K562 (cell line): ENCODE data around the gene GFOD2. TPM values are rescaled to one million over a fixed set of nuclear protein-coding genes. Genes with fewer than 3 reads are reported as not detected.
A peak's percentile ranks its signal among the peaks of the same experiment; 100 is the strongest.

Experiments
- ATAC-seq: fragments of 200-7000 bp; cut with Tn5 transposase; 3 replicates; pipeline ENCODE4 v1.9.1; 2020; ENCODE audit warnings: moderate library complexity
- BruUV-seq: library from RNA; stranded (reverse); fragments of 400-500 nt; replicated peaks from 2 replicates; lab custom pipeline; 2021; lab: Mats Ljungman, UMichigan
- CTCF ChIA-PET: fragments of 300-600 bp; formaldehyde crosslinking; extraction: SDS; loops from one replicate; lab custom pipeline; 2021; ENCODE audit warnings: low intra/inter-chr PET ratio; lab: Yijun Ruan, JAX
- POLR2A ChIA-PET: fragments of 300-600, 350-650 bp; sonication (Branson Sonifier 250); formaldehyde crosslinking; extraction: SDS; loops from one replicate; lab custom pipeline; 2021; ENCODE audit warnings: antibody characterized with exemption, inconsistent platforms; lab: Yijun Ruan, JAX
- DNase-seq, 4 experiments: peaks; one replicate each; pipeline versions ENCODE4 v3.0.0 to v3.0.0-alpha.2; 2011 to 2018; ENCODE audit warnings: low spot score in 3 of 4, mixed read lengths in 3 of 4; ENCODE audit errors: extremely low read depth in 1 of 4
- FAIRE-seq: peaks from 2 replicates; lab custom pipeline; 2011; peaks lifted over from hg19 to GRCh38; lab: Jason Lieb, UNC
- H2AFZ ChIP-seq: 2 replicates; pipeline ENCODE4 v1.6.0; 2011; ENCODE audit warnings: low read depth, low read length, control low read depth, inconsistent platforms
- H3K27ac ChIP-seq: fragments of 200-600 bp; 3 replicates; pipeline ENCODE4 v1.8.0; 2011; ENCODE audit warnings: low read depth, mild to moderate bottlenecking, control low read depth, inconsistent platforms, low read length, moderate library complexity, mixed read lengths; ENCODE audit errors: extremely low read depth
- H3K27me3 ChIP-seq, 2 experiments: fragments of 300-600 bp in 1 of 2; 2 replicates in 1 of 2; 3 replicates in 1 of 2; pipeline versions ENCODE4 v1.6.0 to v1.8.0; 2011; ENCODE audit warnings: inconsistent platforms in 2 of 2, low read length in 2 of 2, mild to moderate bottlenecking in 1 of 2, mixed read lengths in 1 of 2, moderate library complexity in 1 of 2; ENCODE audit not compliant: control insufficient read depth in 2 of 2, insufficient read depth in 2 of 2
- H3K36me3 ChIP-seq: fragments of 300-600 bp; 3 replicates; pipeline ENCODE4 v1.8.0; 2011; ENCODE audit warnings: mild to moderate bottlenecking, low read length, inconsistent platforms; ENCODE audit not compliant: control insufficient read depth, insufficient read depth
- H3K4me1 ChIP-seq, 2 experiments: fragments of 200-600 bp in 1 of 2; replicated peaks in 1 of 2; 2 replicates in 1 of 2; 3 replicates in 1 of 2; pipeline versions ENCODE4 v1.5.1 to v1.8.0; 2011; ENCODE audit warnings: inconsistent platforms in 2 of 2, low read length in 2 of 2, mild to moderate bottlenecking in 1 of 2, mixed read lengths in 1 of 2, moderate library complexity in 1 of 2; ENCODE audit not compliant: control insufficient read depth in 2 of 2, insufficient read depth in 2 of 2
- H3K4me2 ChIP-seq: 2 replicates; pipeline ENCODE4 v1.6.1; 2011; ENCODE audit warnings: low read length, control low read depth, inconsistent platforms, mixed read lengths; ENCODE audit not compliant: insufficient read depth
- H3K4me3 ChIP-seq: fragments of 200-600 bp; sonication (generic), shearing (Covaris generic); 2 replicates; pipeline ENCODE4 v1.5.1; 2016; ENCODE audit warnings: control low read depth, inconsistent platforms
- H3K79me2 ChIP-seq: fragments of 200-600 bp; 3 replicates; pipeline ENCODE4 v1.8.0; 2011; ENCODE audit warnings: low read length, inconsistent platforms; ENCODE audit not compliant: control insufficient read depth, insufficient read depth
- H3K9ac ChIP-seq, 2 experiments: 2 replicates each; pipeline versions ENCODE4 v1.6.0 to v1.6.1; 2011; ENCODE audit warnings: low read depth in 2 of 2, low read length in 2 of 2, control low read depth in 1 of 2, inconsistent platforms in 1 of 2, mild to moderate bottlenecking in 1 of 2, mixed read lengths in 1 of 2; ENCODE audit not compliant: insufficient read depth in 1 of 2
- H3K9me1 ChIP-seq: one replicate; pipeline ENCODE4 v1.6.0; 2011; ENCODE audit warnings: inconsistent platforms, mild to moderate bottlenecking, low read length, moderate library complexity; ENCODE audit not compliant: control insufficient read depth, insufficient read depth
- H3K9me3 ChIP-seq: replicated peaks from 2 replicates; pipeline ENCODE4 v1.5.1; 2011; ENCODE audit warnings: low read depth, low read length, inconsistent platforms; ENCODE audit not compliant: control insufficient read depth, insufficient read depth
- H4K20me1 ChIP-seq: replicated peaks from 2 replicates; pipeline ENCODE4 v1.6.1; 2011; ENCODE audit warnings: low read length, inconsistent platforms, mixed read lengths; ENCODE audit not compliant: control insufficient read depth, insufficient read depth
- HMG20B ChIP-seq: fragments of 250-450 bp; sonication (Bioruptor Pico); IDR thresholded peaks from 2 replicates; pipeline ENCODE4 v1.5.0; 2021; ENCODE audit warnings: mild to moderate bottlenecking
- MECOM ChIP-seq: fragments of 250-450 bp; sonication (Bioruptor Pico); IDR thresholded peaks from 2 replicates; pipeline ENCODE4 v1.8.0; 2022; ENCODE audit warnings: inconsistent platforms
- RERE ChIP-seq: sonication (generic); formaldehyde crosslinking; IDR thresholded peaks from 2 replicates; pipeline ENCODE4 v1.8.0; 2023; ENCODE audit warnings: missing genetic modification reagents, mild to moderate bottlenecking, borderline replicate concordance
- ZBTB33 ChIP-seq: sonication (generic); formaldehyde crosslinking; IDR thresholded peaks from 2 replicates; pipeline ENCODE4 v1.8.1; 2023; ENCODE audit warnings: mild to moderate bottlenecking, missing genetic modification reagents
- WGBS: fragments of 100-300 bp; shearing (Covaris generic); methylation state at CpG from one replicate; pipeline ENCODE4 v1.1.6; 2016; ENCODE audit warnings: low coverage, mixed read lengths; ENCODE audit not compliant: insufficient coverage; ENCODE audit errors: missing lambda C conversion rate; 5-methylcytosine and 5-hydroxymethylcytosine counted together
- in situ Hi-C: fragments of 300-500 bp; cut with MboI; formaldehyde crosslinking; loops from 4 replicates; pipeline ENCODE4 v1.15.0; 2018; ENCODE audit warnings: inconsistent platforms, mixed read lengths
- intact Hi-C: fragments of 100-400 bp; cut with micrococcal nuclease; formaldehyde crosslinking; loops from 2 replicates; pipeline ENCODE4 v1.14.2; 2022
- polyA plus RNA-seq, 8 experiments: library from polyadenylated mRNA; depleted of rRNA in 4 of 8; stranded (reverse) in 5 of 8; unstranded in 3 of 8; fragments of >200 nt; fragmentation: Nextera tagmentation in 2 of 8; fragmentation: Illumina TruSeq in 1 of 8; extraction: Ambion mirVana in 2 of 8; extraction: Trizol in 1 of 8; gene quantifications; 2 replicates each; pipeline versions ENCODE4 v1.2.1 to v1.2.3, GENCODE V29; 2011 to 2014; ENCODE audit warnings: inconsistent platforms in 1 of 8, missing spikeins in 1 of 8
- total RNA-seq, 7 experiments: library from RNA; depleted of rRNA in 6 of 7; stranded (reverse); fragments of >200 nt in 6 of 7; fragmentation: Illumina TruSeq in 2 of 7; extraction: Trizol in 2 of 7; gene quantifications; 2 replicates each; pipeline versions ENCODE4 v1.2.1 to v1.2.3, GENCODE V29; 2011 to 2021; ENCODE audit warnings: low replicate concordance in 1 of 7

GFOD2 gene
- total and polyA plus RNA-seq, 9 of the 15 experiments (the other 6 are each of a cell fraction or from before 2014, with no cell fraction given) = 1.9 to 15.8 (median 11.1) TPM

GRCh38 chr16:67649494-67649931 lies 69.6 kb downstream of the GFOD2 start:
- Histone ChIP-seq H3K4me2 (no peak overlapping the region), H3K27ac (no peak overlapping the region), H3K4me3 (no peak overlapping the region), H3K4me1 (peaks cover 0 to 75% of the 10 kb centered on the region in 2 experiments; a peak in 4 of 5 replicates), H3K9me1 (no peaks in the 10 kb centered on the region), H2AFZ (no peak overlapping the region), H3K9ac (no peak overlapping the region; a peak in 1 of 4 replicates), H3K27me3 (peaks cover 8 to 65% of the 10 kb centered on the region in 2 experiments; a peak in 4 of 5 replicates), H4K20me1 (peaks cover 10% of the 10 kb centered on the region; the same call in 1 of the 2 replicates), H3K79me2 (no peaks in the 10 kb centered on the region), H3K9me3 (no peaks in the 10 kb centered on the region), H3K36me3 (no peaks in the 10 kb centered on the region)
- DNase-seq (peak in 2 of 4 experiments; percentile 57 to 58), FAIRE-seq (no peak), ATAC-seq (no peak)
- in situ Hi-C loops (no loop called here), intact Hi-C loops (no loop called here)
- ChIA-PET CTCF (no interaction called here), POLR2A (no interaction called here)
- 28% methylated on average over 30 of the region's 34 CpGs for WGBS
- TF ChIP-seq HMG20B (CRISPR knock-in tag) = no peak
- TF ChIP-seq RERE = no peak
- TF ChIP-seq MECOM (CRISPR knock-in tag) = no peak
- no peak for TF ChIP-seq ZBTB33 (CRISPR knock-in tag)
- BruUV-seq = no TSS peak
